SU-DHL-6 (cell line): ENCODE measurements around the gene DENND5A.

Source experiments
- CTCF ChIP-seq: fragments of 200-600 bp; sonication (generic); IDR thresholded peaks from one replicate; pipeline ENCODE4 v1.5.1; 2017; ENCODE audit warnings: antibody characterized with exemption, mild to moderate bottlenecking, low read length, moderate library complexity; ENCODE audit not compliant: insufficient read depth, poor library complexity, severe bottlenecking
- EZH2phosphoT487 ChIP-seq: fragments of 200-600 bp; sonication (generic), shearing (Covaris generic); conservative IDR thresholded peaks from 2 replicates; pipeline ENCODE4 v1.6.1; 2018; ENCODE audit warnings: mild to moderate bottlenecking, antibody characterized with exemption, low read length, moderate library complexity, mixed read lengths

- TF ChIP-seq CTCF, result no peak
- TF ChIP-seq EZH2phosphoT487, result no peak
Measured at GRCh38 chr11:9269492-9270013, 4.4 kb upstream of the DENND5A start.
